OCI-LY1 (cell line): ENCODE measurements around the gene ACVR2A.

Source experiments
- H2AFZ ChIP-seq: fragments of 200-600 bp; sonication (generic), shearing (Covaris generic); 2 replicates; pipeline ENCODE4 v1.6.0; 2014; ENCODE audit warnings: antibody characterized with exemption, mild to moderate bottlenecking, low read length
- H3F3A ChIP-seq: fragments of 200-600 bp; sonication (generic), shearing (Covaris generic); 2 replicates; pipeline ENCODE4 v1.6.0; 2014; ENCODE audit warnings: mild to moderate bottlenecking, antibody characterized with exemption, low read length, moderate library complexity; ENCODE audit not compliant: insufficient read depth
- H3K27ac ChIP-seq: fragments of 200-600 bp; sonication (generic); 2 replicates; pipeline ENCODE4 v1.5.1; 2014; ENCODE audit warnings: low read length, mixed run types, mild to moderate bottlenecking, low read depth; ENCODE audit not compliant: poor library complexity, severe bottlenecking
- H3K27me3 ChIP-seq: fragments of 200-600 bp; sonication (generic); 2 replicates; pipeline ENCODE4 v1.6.0; 2014; ENCODE audit warnings: antibody characterized with exemption, mild to moderate bottlenecking, low read length, moderate library complexity; ENCODE audit not compliant: insufficient read depth
- H3K36me3 ChIP-seq: fragments of 200-600 bp; sonication (generic); 2 replicates; pipeline ENCODE4 v1.6.1; 2014; ENCODE audit warnings: mild to moderate bottlenecking, antibody characterized with exemption, low read length, moderate library complexity, mixed read lengths; ENCODE audit not compliant: insufficient read depth
- H3K4me1 ChIP-seq: fragments of 200-600 bp; sonication (generic); 2 replicates; pipeline ENCODE4 v1.5.1; 2014; ENCODE audit warnings: mild to moderate bottlenecking, low read length, moderate library complexity; ENCODE audit not compliant: insufficient read depth, severe bottlenecking
- H3K4me2 ChIP-seq: fragments of 200-600 bp; sonication (generic), shearing (Covaris generic); 2 replicates; pipeline ENCODE4 v1.6.1; 2014; ENCODE audit warnings: low read length
- H3K4me3 ChIP-seq: fragments of 200-600 bp; sonication (generic); 2 replicates; pipeline ENCODE4 v1.5.1; 2014; ENCODE audit warnings: low read length, low read depth, mild to moderate bottlenecking, mixed read lengths; ENCODE audit not compliant: poor library complexity, severe bottlenecking
- H3K79me2 ChIP-seq: fragments of 200-600 bp; shearing (Covaris generic); 2 replicates; pipeline ENCODE4 v1.6.1; 2016; ENCODE audit warnings: mixed run types, low read length, mixed read lengths; ENCODE audit not compliant: insufficient read depth
- H3K9ac ChIP-seq: fragments of 200-600 bp; sonication (generic), shearing (Covaris generic); 2 replicates; pipeline ENCODE4 v1.6.1; 2014; ENCODE audit warnings: mild to moderate bottlenecking, low read length, mixed read lengths
- H3K9me2 ChIP-seq: fragments of 200-600 bp; sonication (generic), shearing (Covaris generic); 2 replicates; pipeline ENCODE4 v1.6.1; 2014; ENCODE audit warnings: low read depth, mild to moderate bottlenecking, low read length, mixed read lengths
- H3K9me3 ChIP-seq: fragments of 200-600 bp; shearing (Covaris generic); 2 replicates; pipeline ENCODE4 v1.6.1; 2014; ENCODE audit warnings: low read length, mixed read lengths
- H4K20me1 ChIP-seq: fragments of 200-600 bp; sonication (generic), shearing (Covaris generic); 2 replicates; pipeline ENCODE4 v1.6.0; 2016; ENCODE audit warnings: mild to moderate bottlenecking, low read length; ENCODE audit not compliant: insufficient read depth
- EZH2 ChIP-seq: fragments of 200-600 bp; sonication (generic), shearing (Covaris generic); IDR thresholded peaks from 2 replicates; pipeline ENCODE4 v1.8.0; 2017; ENCODE audit warnings: borderline replicate concordance, mixed run types, mild to moderate bottlenecking, antibody characterized with exemption, low read length, moderate library complexity, mixed read lengths
- TF ChIP-seq, protein P1 (sequence below): fragments of 200-600 bp; sonication (generic), shearing (Covaris generic); IDR thresholded peaks from 2 replicates; pipeline ENCODE4 v1.5.1; 2017; ENCODE audit warnings: mild to moderate bottlenecking, antibody characterized with exemption, low read length, moderate library complexity, mixed read lengths

ACVR2A gene

DNA sequence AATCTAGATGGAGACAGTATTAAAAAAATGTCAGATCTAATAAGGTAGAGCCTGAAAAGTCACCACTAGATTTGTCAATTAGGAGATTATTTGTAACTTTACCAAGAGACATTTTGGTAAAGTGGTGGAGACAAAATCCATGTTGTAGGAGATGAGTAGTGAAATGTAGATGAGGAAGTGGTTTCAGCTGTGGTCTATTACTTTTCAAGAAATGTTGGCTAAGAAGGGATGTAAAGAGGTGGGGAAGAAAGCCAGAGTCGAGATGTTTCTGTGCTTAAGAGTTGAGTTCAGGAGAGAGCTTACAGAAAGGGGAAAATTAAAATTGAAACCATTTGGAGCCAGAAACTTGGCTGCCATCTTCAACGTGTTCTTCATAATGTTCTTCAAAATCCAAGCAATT lies 22.2 kb downstream of the ACVR2A start:
- H3K4me3 ChIP-seq, result no peak overlapping the region
- H3K4me2 ChIP-seq, result no peak overlapping the region
- H3K36me3 ChIP-seq, result no peaks in the 10 kb centered on the region
- H3K9me3 ChIP-seq, result no peaks in the 10 kb centered on the region
- no peaks in the 10 kb centered on the region for H3K9me2 ChIP-seq
- no peak overlapping the region for H3K9ac ChIP-seq
- H3F3A ChIP-seq, result no peaks in the 10 kb centered on the region
- H3K27me3 ChIP-seq, result no peaks in the 10 kb centered on the region
- H4K20me1 ChIP-seq, result 0 out of 2 replicates have a peak, but pooled peaks cover 2% of the 10 kb centered on the region
- no peak overlapping the region for H2AFZ ChIP-seq
- H3K4me1 ChIP-seq, result no peaks in the 10 kb centered on the region
- no peak overlapping the region for H3K27ac ChIP-seq
- H3K79me2 ChIP-seq, result no peaks in the 10 kb centered on the region
- TF ChIP-seq EZH2, result no peak
- TF ChIP-seq, protein P1, sequence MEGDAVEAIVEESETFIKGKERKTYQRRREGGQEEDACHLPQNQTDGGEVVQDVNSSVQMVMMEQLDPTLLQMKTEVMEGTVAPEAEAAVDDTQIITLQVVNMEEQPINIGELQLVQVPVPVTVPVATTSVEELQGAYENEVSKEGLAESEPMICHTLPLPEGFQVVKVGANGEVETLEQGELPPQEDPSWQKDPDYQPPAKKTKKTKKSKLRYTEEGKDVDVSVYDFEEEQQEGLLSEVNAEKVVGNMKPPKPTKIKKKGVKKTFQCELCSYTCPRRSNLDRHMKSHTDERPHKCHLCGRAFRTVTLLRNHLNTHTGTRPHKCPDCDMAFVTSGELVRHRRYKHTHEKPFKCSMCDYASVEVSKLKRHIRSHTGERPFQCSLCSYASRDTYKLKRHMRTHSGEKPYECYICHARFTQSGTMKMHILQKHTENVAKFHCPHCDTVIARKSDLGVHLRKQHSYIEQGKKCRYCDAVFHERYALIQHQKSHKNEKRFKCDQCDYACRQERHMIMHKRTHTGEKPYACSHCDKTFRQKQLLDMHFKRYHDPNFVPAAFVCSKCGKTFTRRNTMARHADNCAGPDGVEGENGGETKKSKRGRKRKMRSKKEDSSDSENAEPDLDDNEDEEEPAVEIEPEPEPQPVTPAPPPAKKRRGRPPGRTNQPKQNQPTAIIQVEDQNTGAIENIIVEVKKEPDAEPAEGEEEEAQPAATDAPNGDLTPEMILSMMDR, result no peak

- H3K27me3 ChIP-seq, result no peaks in the 10 kb centered on the region
- H2AFZ ChIP-seq, result no peak overlapping the region
- H3K9me3 ChIP-seq, result no peaks in the 10 kb centered on the region
- H3K36me3 ChIP-seq, result no peaks in the 10 kb centered on the region
- no peaks in the 10 kb centered on the region for H3K9me2 ChIP-seq
- H3F3A ChIP-seq, result no peaks in the 10 kb centered on the region
- 0 out of 2 replicates have a peak, but pooled peaks cover 2% of the 10 kb centered on the region for H4K20me1 ChIP-seq
- no peak overlapping the region for H3K4me3 ChIP-seq
- no peak overlapping the region for H3K9ac ChIP-seq
- no peak for TF ChIP-seq EZH2
- TF ChIP-seq, protein P1, result no peak
- no peak overlapping the region for H3K27ac ChIP-seq
- no peak overlapping the region for H3K4me2 ChIP-seq
- no peaks in the 10 kb centered on the region for H3K4me1 ChIP-seq
- no peaks in the 10 kb centered on the region for H3K79me2 ChIP-seq
Observed at GRCh38 chr2:147869934-147870333, 25.1 kb downstream of the ACVR2A start.

DNA sequence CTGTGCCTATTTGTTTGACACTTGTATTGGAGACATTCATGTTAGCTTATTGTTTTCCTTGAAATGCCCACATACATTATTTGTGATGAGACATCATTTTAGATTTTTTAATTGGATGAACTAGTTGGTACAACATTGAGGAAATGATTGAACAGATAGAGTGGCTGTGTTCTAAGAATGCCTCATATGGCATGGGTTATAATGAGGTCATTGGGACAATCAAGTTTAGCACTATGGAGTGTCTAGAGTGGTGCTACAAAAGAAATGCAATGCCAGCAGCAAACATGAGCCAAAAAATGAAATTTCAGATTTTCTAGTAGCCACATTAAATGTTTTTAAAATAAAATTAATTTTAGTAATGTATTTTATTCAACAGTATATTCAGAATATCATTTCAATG lies 28.1 kb downstream of the ACVR2A start:
- Histone ChIP-seq H3F3A (no peaks in the 10 kb centered on the region), H3K9ac (no peak overlapping the region), H3K4me2 (no peak overlapping the region), H3K9me3 (no peaks in the 10 kb centered on the region), H3K4me3 (no peak overlapping the region), H3K27ac (no peak overlapping the region), H2AFZ (no peak overlapping the region), H3K4me1 (no peaks in the 10 kb centered on the region), H4K20me1 (no peaks in the 10 kb centered on the region), H3K79me2 (no peaks in the 10 kb centered on the region), H3K36me3 (no peaks in the 10 kb centered on the region), H3K27me3 (no peaks in the 10 kb centered on the region), H3K9me2 (no peaks in the 10 kb centered on the region)
- no peak for TF ChIP-seq EZH2
- TF ChIP-seq, protein P1, result no peak
